DND-41 (cell line): ENCODE measurements around the gene PDE4B.

ENCODE experiments used
- EZH2 ChIP-seq: IDR thresholded peaks from 3 replicates; pipeline ENCODE4 v1.6.1; 2012; ENCODE audit warnings: borderline replicate concordance, low read depth, mild to moderate bottlenecking, moderate library complexity, low read length, inconsistent platforms; ENCODE audit not compliant: severe bottlenecking
- TF ChIP-seq, protein P1 (sequence below): IDR thresholded peaks from 2 replicates; pipeline ENCODE4 v1.5.1; 2012; ENCODE audit warnings: borderline replicate concordance, low read length, moderate library complexity, mild to moderate bottlenecking; ENCODE audit not compliant: poor library complexity, severe bottlenecking; ENCODE audit errors: extremely low read depth

GRCh38 chr1:66265796-66266195, 473.1 kb downstream of the PDE4B start:
- TF ChIP-seq, protein P1, sequence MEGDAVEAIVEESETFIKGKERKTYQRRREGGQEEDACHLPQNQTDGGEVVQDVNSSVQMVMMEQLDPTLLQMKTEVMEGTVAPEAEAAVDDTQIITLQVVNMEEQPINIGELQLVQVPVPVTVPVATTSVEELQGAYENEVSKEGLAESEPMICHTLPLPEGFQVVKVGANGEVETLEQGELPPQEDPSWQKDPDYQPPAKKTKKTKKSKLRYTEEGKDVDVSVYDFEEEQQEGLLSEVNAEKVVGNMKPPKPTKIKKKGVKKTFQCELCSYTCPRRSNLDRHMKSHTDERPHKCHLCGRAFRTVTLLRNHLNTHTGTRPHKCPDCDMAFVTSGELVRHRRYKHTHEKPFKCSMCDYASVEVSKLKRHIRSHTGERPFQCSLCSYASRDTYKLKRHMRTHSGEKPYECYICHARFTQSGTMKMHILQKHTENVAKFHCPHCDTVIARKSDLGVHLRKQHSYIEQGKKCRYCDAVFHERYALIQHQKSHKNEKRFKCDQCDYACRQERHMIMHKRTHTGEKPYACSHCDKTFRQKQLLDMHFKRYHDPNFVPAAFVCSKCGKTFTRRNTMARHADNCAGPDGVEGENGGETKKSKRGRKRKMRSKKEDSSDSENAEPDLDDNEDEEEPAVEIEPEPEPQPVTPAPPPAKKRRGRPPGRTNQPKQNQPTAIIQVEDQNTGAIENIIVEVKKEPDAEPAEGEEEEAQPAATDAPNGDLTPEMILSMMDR = no peak
- no peak for TF ChIP-seq EZH2
